Measurements from ENCODE around the gene EGFL7.

Gene EGFL7

DNA sequence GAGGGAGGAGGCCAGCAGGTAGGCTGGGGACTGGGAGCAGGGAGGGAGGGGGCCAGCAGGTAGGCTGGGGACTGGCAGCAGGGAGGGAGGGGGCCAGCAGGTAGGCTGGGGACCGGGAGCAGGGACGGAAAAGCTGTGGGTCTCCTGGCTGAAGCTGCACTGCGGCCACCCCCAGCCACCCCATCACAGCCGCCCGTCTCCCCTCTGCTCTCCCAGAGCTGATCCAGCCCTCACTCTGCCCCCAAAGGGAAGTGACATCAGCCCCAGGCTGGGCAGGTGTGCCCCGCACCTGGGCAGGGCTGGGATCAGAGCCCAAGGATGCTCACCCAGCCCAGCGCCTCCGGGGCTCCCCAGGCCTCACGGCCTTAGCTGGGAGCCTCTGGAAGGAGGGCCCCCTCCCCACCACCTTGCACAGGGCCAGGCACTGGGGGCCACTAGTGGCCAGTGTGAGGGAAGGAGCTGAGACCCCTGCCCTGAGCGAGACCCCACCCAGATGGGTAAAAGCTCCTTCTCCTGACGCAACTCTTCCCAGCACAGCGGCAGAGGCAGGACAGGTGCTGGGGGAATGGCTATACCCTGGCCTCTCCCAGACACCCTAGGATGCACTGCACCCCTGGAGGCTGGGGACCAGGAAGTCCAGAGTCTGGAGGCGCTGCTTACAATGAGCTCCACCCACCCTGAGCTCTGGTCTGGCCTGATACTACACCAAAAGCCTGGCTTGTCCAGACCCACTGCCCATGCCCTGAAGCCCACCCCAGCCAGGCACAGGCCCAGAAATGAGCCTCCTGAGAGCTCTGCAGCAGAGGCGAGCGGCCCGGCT, 13.0 kb downstream of the EGFL7 start:
- no peak for DNase-seq

GRCh38 chr9:136676297-136676794, 13.6 kb downstream of the EGFL7 start:
- no peak for DNase-seq

DNA sequence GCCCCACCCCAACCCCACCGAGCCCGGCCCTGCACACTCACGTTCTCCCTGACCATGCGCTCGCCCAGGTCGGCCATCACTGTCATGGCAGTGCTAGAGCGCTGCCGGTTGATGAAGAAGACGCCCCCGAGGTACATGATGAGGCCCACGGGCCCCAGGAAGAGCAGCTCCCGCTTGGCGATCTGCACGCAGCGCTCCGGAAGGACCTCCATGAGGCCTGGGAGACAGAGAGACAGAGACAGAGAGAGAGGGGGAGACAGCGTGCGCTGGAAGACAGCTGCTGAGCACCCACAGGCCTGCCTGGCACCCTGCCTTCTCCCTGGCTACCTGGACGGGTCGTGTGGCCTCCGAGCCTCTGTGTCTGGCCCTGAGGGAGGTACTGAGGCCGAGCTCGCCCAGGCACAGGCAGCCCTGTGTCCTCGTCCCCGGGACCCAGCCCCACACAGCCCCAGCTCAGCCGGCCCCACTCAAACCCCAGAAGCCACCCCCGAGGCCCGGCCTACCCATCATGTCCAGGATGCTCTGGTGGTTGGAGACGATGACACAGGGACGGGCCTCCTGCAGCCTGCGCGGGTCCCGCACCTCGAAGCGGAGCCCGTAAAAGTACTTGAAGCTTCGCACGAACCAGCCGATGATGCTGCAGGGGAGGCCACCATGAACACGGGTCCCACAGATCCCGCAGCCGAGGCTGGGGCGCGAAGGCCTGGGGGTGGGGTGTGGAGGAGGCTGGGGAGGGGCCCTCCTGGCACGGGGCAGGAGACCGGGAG, 14.4 kb downstream of the EGFL7 start:
- no peak for DNase-seq

GRCh38 chr9:136678034-136678433, 15.3 kb downstream of the EGFL7 start:
- DNase-seq = no peak

- DNase-seq = no peak
These were observed 15.9 kb downstream of the EGFL7 start for GRCh38 chr9:136678624-136679023.

- no peak for DNase-seq
These were observed 16.8 kb downstream of the EGFL7 start for GRCh38 chr9:136679431-136679941.

DNA sequence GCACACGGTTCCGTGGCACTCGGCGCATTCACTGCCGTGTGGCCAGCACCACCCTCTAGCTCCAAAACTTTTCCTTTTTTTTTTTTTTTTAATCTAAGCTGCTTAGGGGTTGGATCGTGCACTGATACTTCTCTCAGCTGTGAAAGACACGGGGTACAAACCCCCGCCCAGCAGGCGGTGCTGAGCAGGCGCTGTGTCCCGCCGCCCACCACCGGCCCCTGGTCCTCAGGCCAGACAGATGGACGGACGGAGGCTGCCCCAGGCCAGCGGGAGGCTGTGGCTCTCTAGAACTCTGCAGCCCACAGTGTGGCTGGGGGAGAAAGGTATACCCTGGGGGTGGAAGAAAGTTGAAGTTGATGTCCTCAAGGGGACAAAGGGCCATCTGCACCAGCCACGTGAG, 18.3 kb downstream of the EGFL7 start:
- DNase-seq = no peak

GRCh38 chr9:136681945-136682699, 19.4 kb downstream of the EGFL7 start:
- no peak for DNase-seq

GRCh38 chr9:136682710-136683109, 20.0 kb downstream of the EGFL7 start:
- DNase-seq = no peak

GRCh38 chr9:136683173-136683745, 20.5 kb downstream of the EGFL7 start:
- DNase-seq = no peak

DNA sequence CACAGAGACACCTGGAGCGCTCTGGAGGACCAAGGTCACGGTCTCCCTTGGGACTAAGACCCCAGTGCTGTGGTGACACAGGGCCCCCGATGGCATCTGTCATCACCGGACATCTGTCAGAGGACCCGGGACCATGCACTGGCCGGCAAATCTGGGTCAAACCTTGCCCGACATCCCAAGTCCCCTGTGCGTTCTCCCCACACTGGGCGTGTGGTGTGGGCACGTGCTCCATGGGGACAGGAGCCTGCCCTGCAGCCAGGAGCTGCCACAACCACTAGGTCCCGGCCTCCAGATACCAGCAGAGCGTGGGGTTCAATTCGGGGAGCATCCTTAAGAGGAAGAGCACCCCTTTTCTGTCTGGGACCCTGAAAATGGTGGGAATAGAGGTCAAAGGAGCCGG, 21.0 kb downstream of the EGFL7 start:
- no peak for DNase-seq

- DNase-seq = no peak
These were observed 21.6 kb downstream of the EGFL7 start for GRCh38 chr9:136684339-136684738.

DNA sequence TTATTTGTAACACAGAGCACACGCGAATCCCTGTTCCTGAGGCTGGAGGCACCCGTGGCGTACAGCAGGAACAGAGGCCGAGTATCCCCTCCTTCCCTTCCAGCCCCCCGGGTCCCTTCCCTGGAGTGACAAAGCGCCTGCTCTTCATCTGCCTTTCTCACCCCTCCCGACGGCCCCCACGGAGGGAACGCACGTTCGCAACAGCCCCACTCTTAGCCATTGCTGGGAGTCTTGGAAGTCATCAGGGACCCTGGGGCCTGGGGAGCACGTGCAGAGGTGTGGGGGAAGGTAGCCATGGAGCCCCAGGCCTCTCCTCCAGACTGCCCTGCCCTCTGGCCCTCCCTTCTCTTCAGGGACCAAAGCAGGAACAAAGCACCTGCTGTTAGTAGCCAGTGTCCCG, 22.1 kb downstream of the EGFL7 start:
- DNase-seq = no peak

DNA sequence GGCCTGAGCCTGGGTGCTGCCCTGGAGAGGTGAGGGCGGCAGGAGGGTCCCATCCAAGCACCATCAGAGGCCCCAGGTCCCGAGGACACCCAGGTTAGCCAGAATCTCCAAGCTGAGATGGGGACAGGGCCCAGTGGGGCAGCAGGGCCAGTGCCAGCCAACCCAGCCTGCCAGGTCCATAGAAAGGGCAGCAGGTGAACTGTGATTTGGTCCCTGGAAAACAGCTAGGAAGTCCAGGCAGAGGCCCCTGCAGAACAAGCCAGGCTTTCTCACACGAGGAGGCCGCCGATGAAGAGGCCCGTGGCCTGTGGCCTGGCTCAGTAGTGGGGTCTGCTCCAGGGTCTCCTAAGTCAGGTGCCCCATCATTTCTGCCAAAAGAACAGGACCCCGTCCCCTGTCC, 22.5 kb downstream of the EGFL7 start:
- DNase-seq = no peak

- no peak for DNase-seq
These were observed 23.2 kb downstream of the EGFL7 start for GRCh38 chr9:136685790-136686533.

DNA sequence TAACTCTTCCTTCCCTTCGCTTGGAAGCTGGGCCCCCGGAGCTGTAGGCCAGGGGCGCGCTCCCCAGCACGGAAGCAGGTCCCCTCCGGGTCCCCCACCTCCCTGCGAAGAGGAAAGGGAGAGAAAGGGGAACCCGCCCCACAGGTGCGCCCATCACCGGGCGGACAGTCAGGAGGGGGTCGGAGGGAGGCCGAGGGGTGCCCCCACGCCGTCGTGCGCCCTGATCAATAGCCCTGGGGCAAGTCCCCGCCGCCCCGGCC, 23.7 kb downstream of the EGFL7 start:
- DNase-seq = no peak

GRCh38 chr9:136686794-136687711, 24.3 kb downstream of the EGFL7 start, which contains the start of gene AGPAT2:
Gene AGPAT2, minus strand, starts transcription at chr9:136687457. Its CDS starts 100 bp downstream, at chr9:136687357.
- peak; percentile 51 for DNase-seq

DNA sequence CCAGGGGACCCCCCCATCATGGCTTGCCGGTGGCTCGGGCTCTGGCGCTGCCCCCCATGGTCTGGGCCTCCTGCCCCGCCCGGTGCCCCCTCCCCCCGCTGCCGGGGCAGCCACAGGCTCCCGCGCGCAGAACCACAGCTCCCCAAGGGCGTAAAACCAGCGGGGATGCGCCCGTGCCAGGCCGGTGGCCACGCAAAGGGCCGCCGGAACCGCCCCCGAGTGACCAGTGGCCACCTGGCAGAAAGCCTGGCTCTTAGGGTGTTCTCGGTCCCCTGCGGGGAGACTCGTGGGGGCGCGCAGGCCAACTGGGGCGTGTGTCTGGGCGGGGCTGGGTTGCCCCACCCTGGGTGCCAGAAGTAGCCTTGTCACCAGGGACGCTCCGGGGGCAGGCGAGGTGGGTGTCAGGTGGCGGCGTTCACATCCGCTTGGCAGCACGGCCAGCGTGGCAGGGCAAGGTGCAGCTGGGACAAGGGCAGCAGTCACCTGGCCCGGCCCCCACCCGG, 25.1 kb downstream of the EGFL7 start:
- no peak for DNase-seq

GRCh38 chr9:136688274-136689107, 25.8 kb downstream of the EGFL7 start:
- no peak for DNase-seq

DNA sequence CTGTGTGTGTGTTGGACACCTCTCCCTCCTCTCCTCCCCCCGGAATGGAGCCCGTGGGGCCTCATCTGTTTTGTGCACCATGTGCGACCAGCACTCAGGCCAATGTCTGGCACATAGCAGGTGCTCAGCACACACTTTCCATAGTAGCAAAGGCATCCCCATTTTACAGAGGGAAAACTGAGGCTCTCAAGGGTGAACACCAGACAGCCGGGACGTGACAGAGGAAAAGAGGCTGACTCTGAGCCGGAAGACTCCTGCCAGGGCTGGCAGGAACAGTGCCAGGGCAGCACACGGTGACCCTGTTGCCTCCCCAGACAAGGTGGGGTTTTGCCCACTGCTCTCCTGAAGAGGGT, 26.4 kb downstream of the EGFL7 start:
- DNase-seq = no peak

All from fibroblast of skin of right biceps (primary cell).